ENCODE data around the gene ADRA2C. TPM values are rescaled to one million over a fixed set of nuclear protein-coding genes. Genes with fewer than 3 reads are reported as not detected.

Gene ADRA2C
- total RNA-seq, 6 experiments from 2014 or later, result 0.17 to 0.81 (median 0.65) TPM; not detected in 1

GRCh38 chr4:3742610-3743009 lies 23.6 kb upstream of the ADRA2C start:
- no peaks in the 10 kb centered on the region for H3K4me1 ChIP-seq
- no peak overlapping the region for H3K4me3 ChIP-seq
- H3K9me3 ChIP-seq, result no peaks in the 10 kb centered on the region
- TF ChIP-seq POLR2A (IDR thresholded peaks at IDR 0.05), result no peak
- TF ChIP-seq CTCF (IDR thresholded peaks at IDR 0.05), result no peak
- H3K36me3 ChIP-seq, result no peaks in the 10 kb centered on the region
- WGBS (ENCODE audit: insufficient coverage, low coverage, low lambda C conversion rate, missing lambda C conversion rate), result no CpG with 5 or more reads among the region's 3 CpGs
- peaks cover 0 to 11% of the 10 kb centered on the region in 2 donors for H3K27me3 ChIP-seq
- no peak overlapping the region for H3K27ac ChIP-seq
- DNase-seq, result no peak
- no peak for ATAC-seq
- intact Hi-C loops (cut with DNase I), result no loop called here

GRCh38 chr4:3744232-3744631 lies 22.0 kb upstream of the ADRA2C start:
- Histone ChIP-seq H3K4me1 (no peaks in the 10 kb centered on the region), H3K9me3 (no peaks in the 10 kb centered on the region), H3K27me3 (peaks cover 0 to 11% of the 10 kb centered on the region in 2 donors), H3K36me3 (no peaks in the 10 kb centered on the region), H3K4me3 (no peak overlapping the region), H3K27ac (no peak overlapping the region)
- ATAC-seq (no peak), DNase-seq (no peak)
- WGBS (ENCODE audit: insufficient coverage, low coverage, low lambda C conversion rate, missing lambda C conversion rate), result 51% methylated on average over 11 of the region's 22 CpGs
- intact Hi-C loops (cut with DNase I), result no loop called here
- TF ChIP-seq CTCF (IDR thresholded peaks at IDR 0.05), result no peak
- TF ChIP-seq POLR2A (IDR thresholded peaks at IDR 0.05), result no peak

GRCh38 chr4:3744901-3745300 lies 21.3 kb upstream of the ADRA2C start:
- ATAC-seq, result no peak
- Histone ChIP-seq H3K27me3 (peaks cover 0 to 11% of the 10 kb centered on the region in 2 donors), H3K4me1 (no peaks in the 10 kb centered on the region), H3K9me3 (no peaks in the 10 kb centered on the region), H3K36me3 (no peaks in the 10 kb centered on the region), H3K4me3 (no peak overlapping the region), H3K27ac (no peak overlapping the region)
- intact Hi-C loops (cut with DNase I), result no loop called here
- no peak for DNase-seq
- no peak for TF ChIP-seq CTCF (IDR thresholded peaks at IDR 0.05)
- 12% methylated on average over 14 of the region's 14 CpGs for WGBS (ENCODE audit: insufficient coverage, low coverage, low lambda C conversion rate, missing lambda C conversion rate)

GRCh38 chr4:3745886-3746656 lies 20.1 kb upstream of the ADRA2C start:
- Histone ChIP-seq H3K27ac (no peak overlapping the region), H3K4me3 (no peak overlapping the region)
- ATAC-seq, result no peak

More at GRCh38 chr4:3745886-3746656, 20.1 kb upstream of the ADRA2C start:
- no peak for TF ChIP-seq CTCF (IDR thresholded peaks at IDR 0.05)
- no peak for TF ChIP-seq POLR2A (IDR thresholded peaks at IDR 0.05)
- H3K27me3 ChIP-seq, result peaks cover 0 to 11% of the 10 kb centered on the region in 2 donors
- no peaks in the 10 kb centered on the region for H3K36me3 ChIP-seq
- intact Hi-C loops (cut with DNase I), result no loop called here
- no peak for DNase-seq
- H3K4me1 ChIP-seq, result no peaks in the 10 kb centered on the region
- 53% methylated on average over 27 of the region's 32 CpGs for WGBS (ENCODE audit: insufficient coverage, low coverage, low lambda C conversion rate, missing lambda C conversion rate)
- H3K9me3 ChIP-seq, result no peaks in the 10 kb centered on the region

All from right lobe of liver (tissue), 6 donors.